SU-DHL-6 (cell line): Measurements from ENCODE around the gene C13orf42.

ENCODE experiments used
- EZH2phosphoT487 ChIP-seq: fragments of 200-600 bp; sonication (generic), shearing (Covaris generic); conservative IDR thresholded peaks from 2 replicates; pipeline ENCODE4 v1.6.1; 2018; ENCODE audit warnings: mild to moderate bottlenecking, antibody characterized with exemption, low read length, moderate library complexity, mixed read lengths
- TF ChIP-seq, protein P1 (sequence below): fragments of 200-600 bp; sonication (generic); IDR thresholded peaks from one replicate; pipeline ENCODE4 v1.5.1; 2017; ENCODE audit warnings: antibody characterized with exemption, mild to moderate bottlenecking, low read length, moderate library complexity; ENCODE audit not compliant: insufficient read depth, poor library complexity, severe bottlenecking

DNA sequence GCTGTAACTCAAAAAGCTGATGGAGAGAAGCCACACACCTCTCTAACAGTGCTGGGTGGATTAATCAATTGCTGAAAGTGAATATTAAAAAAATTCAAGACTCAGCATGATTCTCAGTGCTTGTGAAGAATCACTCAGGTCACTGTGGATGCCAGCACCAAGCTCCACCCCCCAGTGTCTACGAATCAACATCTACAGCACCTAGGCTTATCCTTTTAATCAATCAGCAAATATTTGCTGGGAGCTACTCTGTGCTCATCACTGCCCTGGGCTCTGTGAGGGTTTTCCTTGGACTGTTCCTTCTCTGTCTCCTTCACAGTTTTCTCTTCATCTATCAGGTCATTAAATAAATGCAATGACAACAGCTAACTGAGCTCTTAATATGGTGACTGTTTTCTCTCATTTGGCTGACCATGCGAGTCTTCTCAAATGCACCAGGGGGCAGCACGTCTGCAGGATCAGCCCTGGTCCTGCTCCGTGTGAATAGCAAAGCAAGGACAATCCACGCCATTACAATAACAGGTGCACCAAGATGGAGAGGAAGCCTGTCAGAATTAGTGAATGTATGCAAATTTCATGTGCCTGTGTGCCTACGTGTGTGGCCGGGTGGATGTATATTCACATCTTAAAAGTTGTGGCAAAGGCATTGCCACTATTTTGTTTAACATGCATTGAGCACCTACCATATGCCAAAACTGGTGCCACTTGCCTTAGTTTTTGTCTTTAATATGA, 14.6 kb upstream of the C13orf42 start:
- TF ChIP-seq, protein P1, sequence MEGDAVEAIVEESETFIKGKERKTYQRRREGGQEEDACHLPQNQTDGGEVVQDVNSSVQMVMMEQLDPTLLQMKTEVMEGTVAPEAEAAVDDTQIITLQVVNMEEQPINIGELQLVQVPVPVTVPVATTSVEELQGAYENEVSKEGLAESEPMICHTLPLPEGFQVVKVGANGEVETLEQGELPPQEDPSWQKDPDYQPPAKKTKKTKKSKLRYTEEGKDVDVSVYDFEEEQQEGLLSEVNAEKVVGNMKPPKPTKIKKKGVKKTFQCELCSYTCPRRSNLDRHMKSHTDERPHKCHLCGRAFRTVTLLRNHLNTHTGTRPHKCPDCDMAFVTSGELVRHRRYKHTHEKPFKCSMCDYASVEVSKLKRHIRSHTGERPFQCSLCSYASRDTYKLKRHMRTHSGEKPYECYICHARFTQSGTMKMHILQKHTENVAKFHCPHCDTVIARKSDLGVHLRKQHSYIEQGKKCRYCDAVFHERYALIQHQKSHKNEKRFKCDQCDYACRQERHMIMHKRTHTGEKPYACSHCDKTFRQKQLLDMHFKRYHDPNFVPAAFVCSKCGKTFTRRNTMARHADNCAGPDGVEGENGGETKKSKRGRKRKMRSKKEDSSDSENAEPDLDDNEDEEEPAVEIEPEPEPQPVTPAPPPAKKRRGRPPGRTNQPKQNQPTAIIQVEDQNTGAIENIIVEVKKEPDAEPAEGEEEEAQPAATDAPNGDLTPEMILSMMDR = peak; percentile 94
- TF ChIP-seq EZH2phosphoT487 = no peak
